ENCODE measurements around the gene RPTOR. TPM values are rescaled to one million over a fixed set of nuclear protein-coding genes. Genes with fewer than 3 reads are reported as not detected.

RPTOR gene
- polyA plus RNA-seq, 1 donor (not counting 4 experiments of a cell fraction or from before 2014, with no cell fraction given) = 4.0 TPM

DNA sequence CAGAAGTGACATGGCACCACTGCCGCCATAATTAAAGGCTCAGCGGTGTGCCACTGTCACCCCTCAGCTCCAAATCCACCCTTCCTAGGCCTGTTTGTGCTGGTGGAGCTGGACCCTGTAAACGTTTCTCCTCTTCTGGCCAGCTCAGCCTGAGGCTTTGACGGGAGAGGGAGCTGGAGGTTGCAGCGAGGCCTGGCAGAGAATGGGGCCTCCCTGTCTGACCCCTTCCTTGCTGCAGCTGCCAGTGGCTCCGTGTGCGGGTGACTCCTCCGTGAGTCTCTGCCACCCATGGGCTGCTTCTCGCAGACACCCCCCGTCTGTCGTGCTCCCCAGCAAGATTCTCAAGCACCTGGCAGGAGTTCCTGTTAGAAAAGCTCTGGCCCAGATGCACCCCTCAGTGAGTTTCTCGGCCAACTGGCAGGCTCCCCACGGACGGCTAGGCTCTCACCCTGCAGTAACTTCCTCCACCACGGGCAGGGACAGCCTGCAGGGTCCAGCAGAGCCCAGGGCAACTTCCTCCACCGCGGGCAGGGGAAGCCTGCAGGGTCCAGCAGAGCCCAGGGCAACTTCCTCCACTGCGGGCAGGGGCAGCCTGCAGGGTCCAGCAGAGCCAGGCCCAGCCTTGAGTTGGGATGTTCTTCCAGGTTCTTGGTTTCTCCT, 442.3 kb downstream of the RPTOR start:
- Histone ChIP-seq H4K20me1 (ENCODE audit: control insufficient read depth, extremely low read depth, insufficient read depth, low read length) (no peaks in the 10 kb centered on the region), H3K27ac (ENCODE audit: control insufficient read depth, insufficient read depth, low read length) (no peak overlapping the region), H2AFZ (ENCODE audit: control insufficient read depth, low read length) (no peak overlapping the region), H3K36me3 (ENCODE audit: control insufficient read depth in 2 of 2, extremely low read depth in 1 of 2, insufficient read depth in 2 of 2, low read length in 2 of 2) (no peaks in the 10 kb centered on the region), H3K27me3 (ENCODE audit: control insufficient read depth, extremely low read depth, insufficient read depth, low read length) (peaks cover 14% of the 10 kb centered on the region), H3K4me1 (ENCODE audit: control insufficient read depth, extremely low read depth, insufficient read depth, low read length) (peaks cover 13% of the 10 kb centered on the region), H3K9me1 (ENCODE audit: control insufficient read depth, extremely low read depth, insufficient read depth, low read length) (no peaks in the 10 kb centered on the region), H3K4me2 (ENCODE audit: control insufficient read depth, extremely low read depth, insufficient read depth, low read depth, low read length) (no peak overlapping the region), H3K9ac (ENCODE audit: control insufficient read depth, extremely low read depth, insufficient read depth, low read length) (no peak overlapping the region), H3K79me2 (ENCODE audit: control insufficient read depth, insufficient read depth, low read length) (no peaks in the 10 kb centered on the region), H3K4me3 (ENCODE audit: control insufficient read depth in 2 of 3, extremely low read depth in 1 of 3, insufficient read depth in 2 of 3, low read depth in 1 of 3, low read length in 3 of 3) (no peak overlapping the region), H3K9me3 (ENCODE audit: control insufficient read depth, low read depth, low read length) (no peaks in the 10 kb centered on the region)
- FAIRE-seq (no peak), DNase-seq (ENCODE audit: low read depth, low spot score) (no peak)
- TF ChIP-seq EZH2 (IDR thresholded peaks at IDR 0.05; ENCODE audit: low read length) = no peak
- TF ChIP-seq, protein P1, sequence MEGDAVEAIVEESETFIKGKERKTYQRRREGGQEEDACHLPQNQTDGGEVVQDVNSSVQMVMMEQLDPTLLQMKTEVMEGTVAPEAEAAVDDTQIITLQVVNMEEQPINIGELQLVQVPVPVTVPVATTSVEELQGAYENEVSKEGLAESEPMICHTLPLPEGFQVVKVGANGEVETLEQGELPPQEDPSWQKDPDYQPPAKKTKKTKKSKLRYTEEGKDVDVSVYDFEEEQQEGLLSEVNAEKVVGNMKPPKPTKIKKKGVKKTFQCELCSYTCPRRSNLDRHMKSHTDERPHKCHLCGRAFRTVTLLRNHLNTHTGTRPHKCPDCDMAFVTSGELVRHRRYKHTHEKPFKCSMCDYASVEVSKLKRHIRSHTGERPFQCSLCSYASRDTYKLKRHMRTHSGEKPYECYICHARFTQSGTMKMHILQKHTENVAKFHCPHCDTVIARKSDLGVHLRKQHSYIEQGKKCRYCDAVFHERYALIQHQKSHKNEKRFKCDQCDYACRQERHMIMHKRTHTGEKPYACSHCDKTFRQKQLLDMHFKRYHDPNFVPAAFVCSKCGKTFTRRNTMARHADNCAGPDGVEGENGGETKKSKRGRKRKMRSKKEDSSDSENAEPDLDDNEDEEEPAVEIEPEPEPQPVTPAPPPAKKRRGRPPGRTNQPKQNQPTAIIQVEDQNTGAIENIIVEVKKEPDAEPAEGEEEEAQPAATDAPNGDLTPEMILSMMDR (optimal IDR thresholded peaks at IDR 0.05 in 1 of 3, IDR thresholded peaks at IDR 0.05 in 1 of 3, conservative IDR thresholded peaks at IDR 0.05 in 1 of 3; ENCODE audit: extremely low read depth in 1 of 3, insufficient read depth in 2 of 3, low read length in 3 of 3) = no peak
- dilution Hi-C loops (cut with MboI; ENCODE audit: extremely low pct_ligation_motif_present, low sequenced_read_pairs) = no loop called here

DNA sequence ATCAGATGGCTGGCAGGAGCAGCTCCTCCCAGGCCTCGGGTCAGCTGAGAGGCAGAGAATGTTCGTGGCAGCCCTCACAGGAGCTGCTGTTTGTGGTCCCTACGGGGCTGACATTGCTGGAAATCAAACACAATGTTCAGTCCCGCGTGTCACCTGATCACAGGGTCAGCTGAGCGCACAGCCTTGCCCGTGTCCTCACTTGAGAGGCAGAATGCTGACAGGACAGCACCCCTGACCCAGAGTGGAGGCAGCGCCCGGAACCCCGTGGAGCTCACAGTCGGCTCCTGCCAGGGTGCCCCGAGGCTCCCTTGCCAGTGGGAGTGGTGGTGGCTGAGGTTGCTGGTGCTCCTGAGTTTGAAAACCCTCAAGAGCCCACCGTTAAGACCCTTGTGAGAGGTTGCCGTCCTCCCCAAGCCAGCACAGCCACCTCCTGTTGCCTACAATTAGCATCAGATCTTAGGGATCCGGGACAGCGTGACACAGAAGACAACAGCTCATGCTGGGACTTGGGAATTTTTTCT, 443.4 kb downstream of the RPTOR start:
- TF ChIP-seq EZH2 (IDR thresholded peaks at IDR 0.05; ENCODE audit: low read length) = no peak
- TF ChIP-seq, protein P1 (optimal IDR thresholded peaks at IDR 0.05 in 1 of 3, IDR thresholded peaks at IDR 0.05 in 1 of 3, conservative IDR thresholded peaks at IDR 0.05 in 1 of 3; ENCODE audit: extremely low read depth in 1 of 3, insufficient read depth in 2 of 3, low read length in 3 of 3) = no peak
- peaks cover 5% of the 10 kb centered on the region for H3K79me2 ChIP-seq (ENCODE audit: control insufficient read depth, insufficient read depth, low read length)
- peaks cover 12% of the 10 kb centered on the region for H3K27me3 ChIP-seq (ENCODE audit: control insufficient read depth, extremely low read depth, insufficient read depth, low read length)
- no peaks in the 10 kb centered on the region for H3K9me3 ChIP-seq (ENCODE audit: control insufficient read depth, low read depth, low read length)
- H3K36me3 ChIP-seq (ENCODE audit: control insufficient read depth in 2 of 2, extremely low read depth in 1 of 2, insufficient read depth in 2 of 2, low read length in 2 of 2) = no peaks in the 10 kb centered on the region
- H4K20me1 ChIP-seq (ENCODE audit: control insufficient read depth, extremely low read depth, insufficient read depth, low read length) = no peaks in the 10 kb centered on the region
- H3K27ac ChIP-seq (ENCODE audit: control insufficient read depth, insufficient read depth, low read length) = no peak overlapping the region
- dilution Hi-C loops (cut with MboI; ENCODE audit: extremely low pct_ligation_motif_present, low sequenced_read_pairs) = no loop called here
- H3K4me1 ChIP-seq (ENCODE audit: control insufficient read depth, extremely low read depth, insufficient read depth, low read length) = peaks cover 16% of the 10 kb centered on the region
- H3K4me3 ChIP-seq (ENCODE audit: control insufficient read depth in 2 of 3, extremely low read depth in 1 of 3, insufficient read depth in 2 of 3, low read depth in 1 of 3, low read length in 3 of 3) = no peak overlapping the region
- H2AFZ ChIP-seq (ENCODE audit: control insufficient read depth, low read length) = no peak overlapping the region
- FAIRE-seq (no peak), DNase-seq (ENCODE audit: low read depth, low spot score) (no peak)
- H3K4me2 ChIP-seq (ENCODE audit: control insufficient read depth, extremely low read depth, insufficient read depth, low read depth, low read length) = no peak overlapping the region
- H3K9ac ChIP-seq (ENCODE audit: control insufficient read depth, extremely low read depth, insufficient read depth, low read length) = no peak overlapping the region
- H3K9me1 ChIP-seq (ENCODE audit: control insufficient read depth, extremely low read depth, insufficient read depth, low read length) = no peaks in the 10 kb centered on the region

All from keratinocyte (primary cell).